ENCODE measurements around the gene CDT1. TPM values are rescaled to one million over a fixed set of nuclear protein-coding genes. Genes with fewer than 3 reads are reported as not detected.
A peak's percentile ranks its signal among the peaks of the same experiment; 100 is the strongest.

CDT1 gene
- total RNA-seq, 1 experiment from 2014 or later: 154 TPM

- CTCF ChIA-PET: interaction anchor here (0.5 to 2.9 kb wide), 18 partner anchors 8 to 383 kb away, joined by 3 to 22 read pairs (median 4); partner anchors contain the start of gene APRT
- Mint-ChIP-seq H3K9me3 (no peaks in the 10 kb centered on the region), H3K4me3 (peak overlapping the region; percentile 99), H3K36me3 (peaks cover 27% of the 10 kb centered on the region), H3K4me1 (peaks cover 20% of the 10 kb centered on the region), H3K27ac (peak overlapping the region; percentile 94), H3K27me3 (ENCODE audit: low read depth) (no peaks in the 10 kb centered on the region)
- ATAC-seq (peak; percentile 42), DNase-seq (ENCODE audit: low spot score) (peak; percentile 72)
- POLR2A ChIA-PET: interaction anchor here (1.0 to 1.7 kb wide), 2 partner anchors 24 to 45 kb away, joined by 5 read pairs; no protein-coding TSS in a partner anchor
- TF ChIP-seq AR (CRISPR knock-in tag; IDR thresholded peaks at IDR 0.05): no peak
- no peak for TF ChIP-seq CDX4 (CRISPR knock-in tag; IDR thresholded peaks at IDR 0.05; ENCODE audit: borderline replicate concordance)
- no peak for TF ChIP-seq MLX (CRISPR knock-in tag; IDR thresholded peaks at IDR 0.05)
- TF ChIP-seq PRRX2 (CRISPR knock-in tag; IDR thresholded peaks at IDR 0.05): no peak
- no peak for TF ChIP-seq IRF1 (CRISPR knock-in tag; IDR thresholded peaks at IDR 0.05)
- TF ChIP-seq TCF7 (CRISPR knock-in tag; IDR thresholded peaks at IDR 0.05; ENCODE audit: low read depth): no peak
- TF ChIP-seq EMX1 (CRISPR knock-in tag; IDR thresholded peaks at IDR 0.05): no peak
- no peak for TF ChIP-seq MAX (CRISPR knock-in tag; IDR thresholded peaks at IDR 0.05)
- no peak for TF ChIP-seq ATF3 (CRISPR knock-in tag; conservative IDR thresholded peaks at IDR 0.05)
- no peak for TF ChIP-seq ZNF423 (CRISPR knock-in tag; IDR thresholded peaks at IDR 0.05)
- no peak for TF ChIP-seq NR2C2 (CRISPR knock-in tag; IDR thresholded peaks at IDR 0.05)
Measured at GRCh38 chr16:88857728-88858339, 54.2 kb downstream of the CDT1 start.

Other genes with a start within 250 kb of the CDT1 start
- gene ZC3H18, start 233.4 kb upstream of the CDT1 start, total RNA-seq (2021): 57.3 to 65.6 TPM (median 61.8 TPM) in 3 replicates
- 0.80 to 1.9 TPM (median 1.5 TPM) in 3 replicates for gene IL17C, start 165.2 kb upstream of the CDT1 start, total RNA-seq (2021)
- 169 to 219 TPM (median 207 TPM) in 3 replicates for gene CYBA, start 152.7 kb upstream of the CDT1 start, total RNA-seq (2021)
- 96.9 to 113 TPM (median 109 TPM) in 3 replicates for gene MVD, start 140.7 kb upstream of the CDT1 start, total RNA-seq (2021)
- gene SNAI3, start 117.3 kb upstream of the CDT1 start, total RNA-seq (2021): 8.0 to 9.4 TPM (median 9.1 TPM) in 3 replicates
- 38.5 to 46.2 TPM (median 40.5 TPM) in 3 replicates for gene RNF166, start 97.4 kb upstream of the CDT1 start, total RNA-seq (2021)
- gene CTU2, start 97.3 kb upstream of the CDT1 start, total RNA-seq (2021): 42.1 to 52.4 TPM (median 43.7 TPM) in 3 replicates
- gene PIEZO1, start 18.6 kb upstream of the CDT1 start, total RNA-seq (2021): 68.3 to 75.1 TPM (median 71.3 TPM) in 3 replicates
- gene APRT, start 8.1 kb downstream of the CDT1 start, total RNA-seq (2021): 272 to 288 TPM (median 282 TPM) in 3 replicates
- 23.0 to 29.5 TPM (median 25.8 TPM) in 3 replicates for gene GALNS, start 53.2 kb downstream of the CDT1 start, total RNA-seq (2021)
- gene TRAPPC2L, start 53.3 kb downstream of the CDT1 start, total RNA-seq (2021): 63.1 to 82.0 TPM (median 64.5 TPM) in 3 replicates
- not detected in 3 replicates for gene PABPN1L, start 62.9 kb downstream of the CDT1 start, total RNA-seq (2021)
- gene CBFA2T3, start 173.4 kb downstream of the CDT1 start, total RNA-seq (2021): 1.9 to 2.8 TPM (median 2.6 TPM) in 3 replicates

Measured in WTC11 (cell line).